Measurements from ENCODE around the gene RNF187. TPM values are rescaled to one million over a fixed set of nuclear protein-coding genes. Genes with fewer than 3 reads are reported as not detected.
A peak's percentile ranks its signal among the peaks of the same experiment; 100 is the strongest.
"Not testable (repeated sequence)": the region's sequence is repeated elsewhere in the genome, so short reads cannot be mapped to it uniquely, and the experiment has no call there.

RNF187 gene
- total RNA-seq, 1 donor from 2014 or later = 94.8 TPM

DNA sequence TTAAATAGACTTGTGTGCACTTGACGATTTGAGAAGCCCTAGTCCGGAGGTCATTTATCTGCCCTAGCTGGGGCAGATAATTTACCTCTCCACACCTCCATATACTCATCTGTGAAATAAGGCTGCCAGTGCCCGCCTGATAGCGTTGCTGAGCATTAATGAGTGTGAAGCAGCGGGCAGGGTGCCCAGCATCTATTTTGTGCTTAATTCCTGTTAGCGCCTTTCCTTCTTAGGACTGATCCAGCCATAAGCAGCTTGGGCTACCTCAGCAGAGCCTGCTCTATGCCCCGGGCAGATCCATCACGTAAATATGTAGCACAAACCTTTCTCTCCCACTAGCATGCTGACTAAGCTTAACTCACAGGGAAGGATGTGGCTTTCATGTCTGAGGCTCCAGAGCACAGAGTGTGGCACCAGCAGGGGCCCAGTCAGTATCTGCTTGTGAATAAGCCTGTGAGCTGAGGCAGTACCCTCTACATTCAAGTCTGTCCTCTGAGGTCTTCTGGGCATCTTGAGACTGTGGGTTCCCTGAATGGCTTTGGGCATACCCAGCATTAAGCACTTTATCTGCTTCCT, 21.5 kb upstream of the RNF187 start:
- Mint-ChIP-seq H3K9me3 (ENCODE audit: low read depth) (no peaks in the 10 kb centered on the region), H3K36me3 (ENCODE audit: insufficient read depth) (no peaks in the 10 kb centered on the region), H3K4me1 (ENCODE audit: low read depth) (peaks cover 10% of the 10 kb centered on the region), H3K27ac (no peak overlapping the region), H3K4me3 (ENCODE audit: low read depth) (peak overlapping the region; percentile 78), H3K27me3 (peaks cover 74% of the 10 kb centered on the region)
- no peak for DNase-seq (ENCODE audit: low spot score, unreplicated experiment)
- TF ChIP-seq, protein P1, sequence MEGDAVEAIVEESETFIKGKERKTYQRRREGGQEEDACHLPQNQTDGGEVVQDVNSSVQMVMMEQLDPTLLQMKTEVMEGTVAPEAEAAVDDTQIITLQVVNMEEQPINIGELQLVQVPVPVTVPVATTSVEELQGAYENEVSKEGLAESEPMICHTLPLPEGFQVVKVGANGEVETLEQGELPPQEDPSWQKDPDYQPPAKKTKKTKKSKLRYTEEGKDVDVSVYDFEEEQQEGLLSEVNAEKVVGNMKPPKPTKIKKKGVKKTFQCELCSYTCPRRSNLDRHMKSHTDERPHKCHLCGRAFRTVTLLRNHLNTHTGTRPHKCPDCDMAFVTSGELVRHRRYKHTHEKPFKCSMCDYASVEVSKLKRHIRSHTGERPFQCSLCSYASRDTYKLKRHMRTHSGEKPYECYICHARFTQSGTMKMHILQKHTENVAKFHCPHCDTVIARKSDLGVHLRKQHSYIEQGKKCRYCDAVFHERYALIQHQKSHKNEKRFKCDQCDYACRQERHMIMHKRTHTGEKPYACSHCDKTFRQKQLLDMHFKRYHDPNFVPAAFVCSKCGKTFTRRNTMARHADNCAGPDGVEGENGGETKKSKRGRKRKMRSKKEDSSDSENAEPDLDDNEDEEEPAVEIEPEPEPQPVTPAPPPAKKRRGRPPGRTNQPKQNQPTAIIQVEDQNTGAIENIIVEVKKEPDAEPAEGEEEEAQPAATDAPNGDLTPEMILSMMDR (IDR thresholded peaks at IDR 0.05; ENCODE audit: unreplicated experiment) = no peak

- H3K36me3 Mint-ChIP-seq (ENCODE audit: insufficient read depth); H3K4me1 Mint-ChIP-seq (ENCODE audit: low read depth); H3K9me3 Mint-ChIP-seq (ENCODE audit: low read depth); DNase-seq (ENCODE audit: low spot score, unreplicated experiment); H3K4me3 Mint-ChIP-seq (ENCODE audit: low read depth); H3K27ac Mint-ChIP-seq: not testable (repeated sequence)
- H3K27me3 Mint-ChIP-seq = peaks cover 64% of the 10 kb centered on the region
These were observed 19.0 kb upstream of the RNF187 start for GRCh38 chr1:228468188-228468587.

DNA sequence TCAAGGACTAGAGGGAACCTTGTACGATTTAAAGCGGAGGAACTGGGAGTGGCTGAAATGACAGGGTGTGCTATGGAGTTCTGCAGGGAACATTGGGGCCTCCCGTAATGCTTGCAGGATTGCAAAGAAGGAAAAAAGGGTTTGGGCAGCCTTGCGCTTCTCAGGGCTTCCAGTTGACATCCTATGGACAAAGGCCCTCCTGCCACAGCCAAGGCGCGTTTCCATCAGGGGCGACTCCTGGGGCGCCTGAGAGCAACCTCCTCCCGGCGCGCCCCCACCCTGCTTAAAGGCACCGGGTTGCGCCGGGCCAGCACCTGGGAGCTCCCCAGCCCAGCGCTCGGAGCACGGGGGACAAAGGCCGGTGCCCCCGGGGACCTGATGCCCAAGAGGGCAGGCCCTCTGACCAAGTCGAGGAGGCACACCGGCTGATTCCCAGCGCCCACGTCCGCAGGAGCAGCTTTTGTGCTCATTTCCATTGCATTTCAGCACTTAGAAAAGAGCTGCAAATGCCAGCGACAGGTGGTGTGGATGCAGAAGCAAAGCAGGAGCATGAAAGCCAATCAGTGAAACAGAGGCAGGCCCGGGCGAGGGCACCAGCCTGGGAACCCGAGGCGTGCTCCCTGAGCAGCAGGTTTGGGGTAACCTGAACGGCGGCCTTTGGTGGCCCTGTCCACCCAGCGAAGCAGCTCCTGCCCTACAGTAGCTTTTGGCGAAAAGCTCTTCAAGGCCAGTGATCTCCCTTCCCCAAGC, 17.6 kb upstream of the RNF187 start:
- TF ChIP-seq, protein P1 (IDR thresholded peaks at IDR 0.05; ENCODE audit: unreplicated experiment) = no peak
- Mint-ChIP-seq H3K9me3 (ENCODE audit: low read depth) (no peaks in the 10 kb centered on the region), H3K27me3 (peaks cover 62% of the 10 kb centered on the region), H3K36me3 (ENCODE audit: insufficient read depth) (no peaks in the 10 kb centered on the region), H3K4me3 (ENCODE audit: low read depth) (no peak overlapping the region), H3K4me1 (ENCODE audit: low read depth) (peaks cover 6% of the 10 kb centered on the region), H3K27ac (no peak overlapping the region)
- DNase-seq (ENCODE audit: low spot score, unreplicated experiment) = no peak

DNA sequence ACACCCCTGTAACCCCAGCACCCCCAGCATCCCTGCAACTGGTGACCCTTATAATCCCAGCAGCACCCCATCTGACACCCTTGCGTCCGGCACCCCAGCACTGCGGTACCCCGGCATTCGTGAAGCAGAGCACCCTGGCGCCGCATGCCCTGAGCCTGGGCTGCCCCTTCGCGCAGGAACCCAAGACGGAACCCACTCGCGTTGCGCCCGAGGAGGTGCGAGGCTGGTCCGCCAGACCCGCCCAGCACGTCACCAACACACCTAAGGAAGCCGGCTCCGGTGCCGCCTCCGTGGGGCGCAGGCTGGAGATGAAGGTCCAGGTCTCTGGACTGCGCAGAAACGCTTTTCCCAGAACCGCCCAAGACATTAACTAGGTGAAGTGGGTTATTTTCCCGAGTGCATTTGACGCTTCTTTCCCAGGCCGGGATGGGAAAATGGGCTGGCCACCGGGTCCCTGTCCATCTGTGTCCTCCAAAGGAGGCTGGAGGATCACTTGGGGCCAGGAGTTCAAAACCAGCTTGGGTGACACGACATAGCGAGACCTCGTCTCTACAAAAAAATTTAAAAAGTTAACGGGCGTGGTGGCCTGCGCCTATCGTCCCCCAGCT, 15.9 kb upstream of the RNF187 start:
- H3K27ac Mint-ChIP-seq = no peak overlapping the region
- no peak overlapping the region for H3K4me3 Mint-ChIP-seq (ENCODE audit: low read depth)
- peaks cover 2% of the 10 kb centered on the region for H3K4me1 Mint-ChIP-seq (ENCODE audit: low read depth)
- no peak for DNase-seq (ENCODE audit: low spot score, unreplicated experiment)
- peaks cover 48% of the 10 kb centered on the region for H3K27me3 Mint-ChIP-seq
- H3K36me3 Mint-ChIP-seq (ENCODE audit: insufficient read depth) = no peaks in the 10 kb centered on the region
- H3K9me3 Mint-ChIP-seq (ENCODE audit: low read depth) = no peaks in the 10 kb centered on the region
- TF ChIP-seq, protein P1 (IDR thresholded peaks at IDR 0.05; ENCODE audit: unreplicated experiment) = no peak

GRCh38 chr1:228471762-228472398, 15.3 kb upstream of the RNF187 start:
- Mint-ChIP-seq H3K36me3 (ENCODE audit: insufficient read depth) (no peaks in the 10 kb centered on the region), H3K27me3 (peaks cover 42% of the 10 kb centered on the region), H3K4me3 (ENCODE audit: low read depth) (no peak overlapping the region), H3K9me3 (ENCODE audit: low read depth) (no peaks in the 10 kb centered on the region), H3K4me1 (ENCODE audit: low read depth) (peaks cover 2% of the 10 kb centered on the region), H3K27ac (no peak overlapping the region)
- TF ChIP-seq, protein P1 (IDR thresholded peaks at IDR 0.05; ENCODE audit: unreplicated experiment) = peak; percentile 50
- no peak for DNase-seq (ENCODE audit: low spot score, unreplicated experiment)

Measured in progenitor cell of endocrine pancreas (in vitro differentiated cells).